Tibial nerve (tissue), 4 donors: Measurements from ENCODE around the gene GRIK5. TPM values are rescaled to one million over a fixed set of nuclear protein-coding genes. Genes with fewer than 3 reads are reported as not detected.
A peak's percentile ranks its signal among the peaks of the same experiment; 100 is the strongest.
"Not testable (repeated sequence)": the region's sequence is repeated elsewhere in the genome, so short reads cannot be mapped to it uniquely, and the experiment has no call there.

ENCODE experiments used
- DNase-seq, 2 donors: peaks; one replicate each; pipeline ENCODE4 v3.0.0-alpha.2; 2019; ENCODE audit warnings: low spot score in 2 of 2
- H3K27ac ChIP-seq, 4 donors: fragments of 200-600 bp; sonication (generic) in 3 of 4; one replicate each; pipeline ENCODE4 v1.5.1; 2017 to 2019; ENCODE audit warnings: mild to moderate bottlenecking in 1 of 4
- H3K27me3 ChIP-seq, 2 donors: fragments of 200-600 bp; sonication (generic) in 1 of 2; one replicate each; pipeline versions ENCODE4 v1.5.1 to v1.6.0; 2017 to 2019
- H3K36me3 ChIP-seq, 3 donors: fragments of 200-600 bp; sonication (generic); one replicate each; pipeline ENCODE4 v1.5.1; 2018 to 2019
- H3K4me1 ChIP-seq, 4 donors: fragments of 200-600 bp; sonication (generic) in 3 of 4; one replicate each; pipeline ENCODE4 v1.5.1; 2017 to 2019
- H3K4me3 ChIP-seq, 4 donors: fragments of 200-600 bp; sonication (generic) in 3 of 4; one replicate each; pipeline ENCODE4 v1.5.1; 2017 to 2019; ENCODE audit warnings: mild to moderate bottlenecking in 1 of 4, moderate library complexity in 1 of 4
- H3K9me3 ChIP-seq, 4 donors: fragments of 200-600 bp; sonication (generic) in 3 of 4; one replicate each; pipeline ENCODE4 v1.5.1; 2017 to 2019
- CTCF ChIP-seq, 5 experiments: fragments of 200-600 bp in 3 of 5; fragments of 450-650 bp in 2 of 5; sonication (generic) in 3 of 5; IDR thresholded peaks; one replicate each; pipeline ENCODE4 v1.5.1; 2016 to 2019; ENCODE audit warnings: antibody characterized with exemption in 5 of 5, mild to moderate bottlenecking in 3 of 5, moderate library complexity in 2 of 5
- EP300 ChIP-seq, 2 donors: sonication (generic); formaldehyde crosslinking; IDR thresholded peaks; one replicate each; pipeline ENCODE4 v1.6.1; 2017; ENCODE audit warnings: antibody characterized with exemption in 2 of 2, mild to moderate bottlenecking in 1 of 2
- POLR2A ChIP-seq, 2 donors: fragments of 450-650 bp; IDR thresholded peaks; one replicate each; pipeline ENCODE4 v1.6.1; 2017; ENCODE audit warnings: antibody characterized with exemption in 2 of 2, mild to moderate bottlenecking in 2 of 2, moderate library complexity in 2 of 2
- WGBS, 2 donors: methylation state at CpG; one replicate each; pipeline ENCODE4 v1.1.5; 2018; 5-methylcytosine and 5-hydroxymethylcytosine counted together
- total RNA-seq, 4 donors: library from RNA; depleted of rRNA; stranded (reverse); fragments of >200 nt; gene quantifications; one replicate each; pipeline ENCODE4 v1.1.0, GENCODE V29; 2016

Gene GRIK5
- total RNA-seq, 4 donors from 2014 or later = 2.4 to 12.0 (median 3.2) TPM

- DNase-seq = no peak
- no peak overlapping the region for H3K4me3 ChIP-seq
- no peak for TF ChIP-seq POLR2A (IDR thresholded peaks at IDR 0.05)
- TF ChIP-seq CTCF (IDR thresholded peaks at IDR 0.05) = no peak
- TF ChIP-seq EP300 (IDR thresholded peaks at IDR 0.05) = no peak
- 82 to 83% methylated on average over 3 of the region's 3 CpGs for WGBS, 2 donors
- H3K27me3 ChIP-seq = peaks cover 0 to 17% of the 10 kb centered on the region in 2 donors
- no peak overlapping the region for H3K27ac ChIP-seq
- H3K9me3 ChIP-seq = no peaks in the 10 kb centered on the region
- peaks cover 0 to 16% (median 7%) of the 10 kb centered on the region in 4 donors for H3K4me1 ChIP-seq
- H3K36me3 ChIP-seq = no peaks in the 10 kb centered on the region
Measured at GRCh38 chr19:42109896-42110295, 39.9 kb upstream of the GRIK5 start.

GRCh38 chr19:42108527-42109389 is 38.8 kb upstream of the GRIK5 start:
- WGBS, 2 donors = 27 to 30% methylated on average over 16 of the region's 16 CpGs

GRCh38 chr19:42105368-42105767 is 35.4 kb upstream of the GRIK5 start:
- no peaks in the 10 kb centered on the region for H3K36me3 ChIP-seq
- H3K27ac ChIP-seq = no peak overlapping the region
- DNase-seq = no peak
- peaks cover 0 to 6% (median 1%) of the 10 kb centered on the region in 4 donors for H3K4me1 ChIP-seq
- H3K9me3 ChIP-seq = no peaks in the 10 kb centered on the region
- TF ChIP-seq POLR2A (IDR thresholded peaks at IDR 0.05) (no peak), CTCF (IDR thresholded peaks at IDR 0.05) (no peak), EP300 (IDR thresholded peaks at IDR 0.05) (no peak)
- H3K27me3 ChIP-seq = peaks cover 0 to 17% of the 10 kb centered on the region in 2 donors
- WGBS, 2 donors = 69 to 82% methylated on average over 2 of the region's 2 CpGs
- no peak overlapping the region for H3K4me3 ChIP-seq

More at GRCh38 chr19:42108527-42109389, 38.8 kb upstream of the GRIK5 start:
- H3K4me1 ChIP-seq = peaks cover 0 to 10% (median 3%) of the 10 kb centered on the region in 4 donors
- H3K36me3 ChIP-seq = no peaks in the 10 kb centered on the region
- H3K4me3 ChIP-seq = no peak overlapping the region
- peak; percentile 57 to 77 for DNase-seq
- H3K27ac ChIP-seq = no peak overlapping the region
- H3K9me3 ChIP-seq = no peaks in the 10 kb centered on the region
- TF ChIP-seq EP300 (IDR thresholded peaks at IDR 0.05) (peak in 1 of 2 donors; percentile 13), POLR2A (IDR thresholded peaks at IDR 0.05) (no peak), CTCF (IDR thresholded peaks at IDR 0.05) (peak; percentile 61 to 87 (median 80))
- H3K27me3 ChIP-seq = peaks cover 0 to 17% of the 10 kb centered on the region in 2 donors

- WGBS, 2 donors = 76 to 80% methylated on average over 2 of the region's 2 CpGs
- TF ChIP-seq EP300 (IDR thresholded peaks at IDR 0.05) (no peak), CTCF (IDR thresholded peaks at IDR 0.05) (no peak), POLR2A (IDR thresholded peaks at IDR 0.05) (no peak)
Measured at GRCh38 chr19:42102877-42103276, 32.9 kb upstream of the GRIK5 start.

GRCh38 chr19:42100241-42100640 is 30.2 kb upstream of the GRIK5 start:
- 92 to 93% methylated on average over 10 of the region's 10 CpGs for WGBS, 2 donors
- H3K36me3 ChIP-seq, H3K27ac ChIP-seq, DNase-seq, H3K4me1 ChIP-seq, H3K9me3 ChIP-seq, H3K4me3 ChIP-seq: not testable (repeated sequence)
- peaks cover 0 to 23% of the 10 kb centered on the region in 2 donors for H3K27me3 ChIP-seq

More at GRCh38 chr19:42102877-42103276, 32.9 kb upstream of the GRIK5 start:
- no peak for DNase-seq
- H3K36me3 ChIP-seq = no peaks in the 10 kb centered on the region
- H3K9me3 ChIP-seq = no peaks in the 10 kb centered on the region
- H3K4me3 ChIP-seq = no peak overlapping the region
- peaks cover 0 to 10% of the 10 kb centered on the region in 2 donors for H3K27me3 ChIP-seq
- no peaks in the 10 kb centered on the region for H3K4me1 ChIP-seq
- H3K27ac ChIP-seq = no peak overlapping the region
